HG03575 (cell line): ENCODE data around the gene FAP.

Experiments used
- ATAC-seq: cut with Tn5 transposase; IDR thresholded peaks from one replicate; pipeline ENCODE4 v1.9.1; 2021; ENCODE audit not compliant: unreplicated experiment, insufficient number of reproducible peaks, low FRiP score; ENCODE audit errors: extremely low read depth

The FAP gene, protein sequence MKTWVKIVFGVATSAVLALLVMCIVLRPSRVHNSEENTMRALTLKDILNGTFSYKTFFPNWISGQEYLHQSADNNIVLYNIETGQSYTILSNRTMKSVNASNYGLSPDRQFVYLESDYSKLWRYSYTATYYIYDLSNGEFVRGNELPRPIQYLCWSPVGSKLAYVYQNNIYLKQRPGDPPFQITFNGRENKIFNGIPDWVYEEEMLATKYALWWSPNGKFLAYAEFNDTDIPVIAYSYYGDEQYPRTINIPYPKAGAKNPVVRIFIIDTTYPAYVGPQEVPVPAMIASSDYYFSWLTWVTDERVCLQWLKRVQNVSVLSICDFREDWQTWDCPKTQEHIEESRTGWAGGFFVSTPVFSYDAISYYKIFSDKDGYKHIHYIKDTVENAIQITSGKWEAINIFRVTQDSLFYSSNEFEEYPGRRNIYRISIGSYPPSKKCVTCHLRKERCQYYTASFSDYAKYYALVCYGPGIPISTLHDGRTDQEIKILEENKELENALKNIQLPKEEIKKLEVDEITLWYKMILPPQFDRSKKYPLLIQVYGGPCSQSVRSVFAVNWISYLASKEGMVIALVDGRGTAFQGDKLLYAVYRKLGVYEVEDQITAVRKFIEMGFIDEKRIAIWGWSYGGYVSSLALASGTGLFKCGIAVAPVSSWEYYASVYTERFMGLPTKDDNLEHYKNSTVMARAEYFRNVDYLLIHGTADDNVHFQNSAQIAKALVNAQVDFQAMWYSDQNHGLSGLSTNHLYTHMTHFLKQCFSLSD

GRCh38 chr2:162243294-162243693 lies at the start of gene FAP:
Gene FAP (minus strand): TSS chr2:162243445. CDS start chr2:162243327, 118 bp downstream.
- no peak for ATAC-seq

GRCh38 chr2:162291748-162292147 lies 48.5 kb upstream of the FAP start:
- no peak for ATAC-seq

DNA sequence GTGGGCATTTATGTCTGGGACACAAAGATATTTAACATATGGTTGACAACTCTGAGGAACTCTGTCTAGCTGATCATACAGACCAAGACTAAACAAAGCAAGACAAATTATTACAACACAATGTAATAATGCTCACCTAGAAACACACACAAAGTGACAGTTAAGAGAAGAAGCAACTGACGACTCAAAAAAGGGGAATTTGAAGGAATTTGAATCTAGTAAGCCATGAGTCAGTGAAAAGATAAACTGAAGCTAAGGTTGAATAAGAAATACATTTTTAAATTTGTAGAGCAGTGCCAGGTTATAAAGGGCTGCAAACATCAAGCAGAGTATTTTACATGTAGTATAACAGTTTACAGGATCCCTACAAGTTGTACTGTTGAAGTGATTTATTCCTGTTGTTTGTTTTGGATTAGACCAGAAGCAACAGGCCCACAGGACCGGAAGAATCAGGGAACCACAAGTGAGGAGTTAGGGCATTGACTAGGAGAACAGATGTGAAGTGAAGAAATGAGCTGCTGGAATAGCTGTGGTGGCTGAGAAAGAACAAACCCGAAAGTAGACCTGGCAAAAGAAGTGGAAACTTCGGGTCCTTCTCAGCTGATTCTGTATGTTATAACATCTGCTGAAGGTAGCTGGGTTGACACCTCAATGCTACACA lies 39.6 kb upstream of the FAP start:
- ATAC-seq = no peak

- ATAC-seq = no peak
These were observed 37.4 kb upstream of the FAP start for GRCh38 chr2:162280654-162281053.

DNA sequence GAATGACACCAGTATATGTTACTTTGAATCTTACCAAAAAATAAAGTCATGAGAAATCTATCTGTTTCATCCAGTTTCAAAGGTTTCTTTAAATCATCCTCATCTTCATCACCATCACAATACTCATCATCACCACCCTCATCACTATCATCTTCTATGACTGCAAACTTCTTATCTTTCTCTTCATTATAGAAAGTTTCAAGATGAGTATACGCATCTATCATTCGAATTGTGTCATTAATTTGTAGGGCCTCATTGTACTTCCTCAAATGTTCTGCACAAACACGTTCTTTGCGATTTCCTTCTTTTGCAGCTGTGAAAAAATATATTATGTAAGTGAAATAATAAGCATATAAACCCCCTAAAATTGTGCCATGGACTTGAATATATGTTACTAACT lies 34.1 kb upstream of the FAP start:
- ATAC-seq = no peak

DNA sequence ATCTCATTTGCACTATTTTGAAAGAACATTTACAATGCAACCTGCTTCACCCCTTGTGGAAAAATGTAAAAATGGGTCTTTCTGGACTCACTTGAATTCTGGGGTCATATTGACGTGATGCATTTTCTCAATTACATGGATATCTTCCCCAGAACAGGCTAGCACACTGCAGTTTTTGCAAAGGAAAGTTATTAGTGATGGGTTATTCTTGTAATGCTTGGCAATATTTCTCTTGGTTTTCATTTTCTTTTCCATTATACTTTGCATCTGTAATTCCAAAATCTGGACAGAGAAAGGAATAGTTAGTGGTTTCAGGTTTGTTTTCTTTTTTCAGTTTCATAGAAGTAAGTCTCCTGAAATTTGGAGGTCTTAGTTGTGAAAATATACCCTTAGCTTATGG lies 24.8 kb upstream of the FAP start:
- ATAC-seq = no peak

- no peak for ATAC-seq
These were observed 24.3 kb upstream of the FAP start for GRCh38 chr2:162267496-162267895.

- no peak for ATAC-seq
These were observed 23.2 kb upstream of the FAP start for GRCh38 chr2:162266460-162266760.

DNA sequence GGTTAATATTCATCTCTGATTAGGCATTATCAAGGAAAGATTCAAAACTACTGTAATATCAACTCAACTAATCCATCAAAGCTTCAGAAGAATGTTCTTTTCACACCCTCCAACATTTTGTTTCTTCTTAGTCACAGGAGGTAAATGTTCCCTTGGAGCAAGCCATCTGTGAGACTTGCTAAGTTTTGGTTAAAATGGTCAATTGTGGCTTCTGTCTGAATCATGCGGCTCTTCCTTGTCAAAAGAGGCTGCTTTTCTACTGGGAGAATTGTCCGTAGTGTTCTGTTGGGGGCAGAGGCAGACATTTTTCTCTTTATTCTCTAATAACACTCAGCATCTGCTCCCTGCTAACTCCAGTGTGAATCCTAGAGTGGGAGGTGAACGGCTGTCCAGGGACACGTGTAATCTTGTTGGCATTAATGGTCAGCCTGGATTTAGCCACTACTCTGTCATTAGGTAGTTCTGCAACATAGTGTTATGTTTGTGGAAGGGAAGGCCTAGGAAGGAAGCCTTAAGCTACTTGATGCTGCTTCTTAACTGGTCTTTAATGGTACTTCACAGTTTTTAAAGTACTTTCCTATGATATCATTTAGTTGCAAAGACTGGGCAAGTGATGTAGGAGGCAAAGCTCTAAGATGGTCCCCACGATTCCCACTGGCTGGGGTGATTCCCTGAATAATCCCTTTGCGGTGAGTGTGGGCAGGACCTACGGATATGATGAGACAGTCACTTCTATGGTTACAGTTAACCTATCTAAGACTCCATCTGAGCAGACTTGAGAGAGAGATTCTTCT lies 22.6 kb upstream of the FAP start:
- ATAC-seq = no peak

- ATAC-seq = no peak
These were observed 18.0 kb upstream of the FAP start for GRCh38 chr2:162261032-162261945.

GRCh38 chr2:162258686-162259085 lies 15.4 kb upstream of the FAP start:
- no peak for ATAC-seq

- ATAC-seq = no peak
These were observed 14.9 kb upstream of the FAP start for GRCh38 chr2:162258169-162258568.

DNA sequence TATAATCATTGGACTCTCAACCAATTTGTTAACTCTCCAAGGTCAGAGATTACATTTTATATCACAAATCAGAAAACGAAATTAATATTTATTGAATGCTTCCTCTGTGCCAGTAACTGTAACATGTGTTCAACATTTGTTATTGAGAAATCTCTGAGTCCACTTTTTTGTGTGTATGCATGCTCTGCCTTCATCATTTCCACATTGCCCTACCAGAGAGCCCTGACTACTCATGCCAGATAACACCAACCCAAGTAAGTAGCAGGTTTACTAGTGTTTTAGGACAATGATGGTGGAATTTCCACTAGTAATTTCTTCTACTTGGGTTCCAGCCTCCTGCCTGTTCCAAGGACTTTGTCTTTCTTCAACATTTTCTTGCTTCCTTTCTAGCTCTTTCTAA lies 14.2 kb upstream of the FAP start:
- no peak for ATAC-seq

DNA sequence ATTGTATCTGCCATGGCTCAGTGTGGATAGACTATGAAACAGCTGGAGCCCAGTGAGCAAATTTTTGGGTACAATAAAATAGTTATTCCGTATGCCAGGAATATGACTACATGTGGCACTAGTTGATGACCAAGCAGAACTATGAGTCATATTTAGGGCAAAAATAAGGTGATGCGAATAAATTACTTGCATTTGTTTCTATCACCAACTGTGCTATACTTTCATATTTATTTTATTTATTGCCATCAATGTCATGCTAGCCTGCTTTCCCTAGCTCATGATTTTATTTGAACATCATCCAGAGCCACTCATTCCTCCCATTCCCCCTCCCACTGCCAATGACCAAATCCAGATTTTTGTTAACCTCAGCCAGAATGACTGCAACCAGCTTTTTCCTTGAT lies 13.3 kb upstream of the FAP start:
- ATAC-seq = no peak

DNA sequence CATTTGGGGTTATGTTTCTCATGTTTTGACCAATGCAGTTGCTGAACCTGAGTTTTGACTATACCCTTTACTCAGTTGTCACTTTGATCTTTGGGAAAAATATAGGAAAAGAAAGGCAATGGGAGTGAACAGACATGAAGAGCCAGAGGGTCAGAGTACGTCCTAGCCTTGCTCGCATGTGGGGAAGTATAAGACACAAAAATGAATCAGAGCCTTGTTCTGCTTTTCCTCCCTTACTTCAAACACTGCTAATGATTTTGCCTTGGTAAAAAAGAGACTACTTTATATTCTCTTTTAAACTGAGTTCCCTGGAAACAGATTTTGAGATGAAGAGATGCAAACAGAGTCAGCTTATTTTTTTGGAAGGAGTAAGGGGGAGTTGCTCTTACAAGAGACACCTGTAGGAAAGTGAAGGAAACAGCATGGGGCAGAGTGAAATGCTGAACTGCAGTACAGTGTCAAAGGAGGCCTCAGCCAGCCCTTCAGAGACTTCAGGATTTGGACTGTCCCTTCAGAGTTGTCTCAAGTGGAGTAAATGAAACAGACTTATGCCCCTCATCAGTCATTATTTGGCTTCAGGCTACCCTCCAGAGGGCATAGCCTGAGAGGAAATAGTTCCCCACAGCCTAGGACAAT lies 11.1 kb upstream of the FAP start:
- ATAC-seq = no peak

- no peak for ATAC-seq
These were observed 10.2 kb upstream of the FAP start for GRCh38 chr2:162253435-162253834.

GRCh38 chr2:162252153-162252552 lies 8.9 kb upstream of the FAP start:
- no peak for ATAC-seq

DNA sequence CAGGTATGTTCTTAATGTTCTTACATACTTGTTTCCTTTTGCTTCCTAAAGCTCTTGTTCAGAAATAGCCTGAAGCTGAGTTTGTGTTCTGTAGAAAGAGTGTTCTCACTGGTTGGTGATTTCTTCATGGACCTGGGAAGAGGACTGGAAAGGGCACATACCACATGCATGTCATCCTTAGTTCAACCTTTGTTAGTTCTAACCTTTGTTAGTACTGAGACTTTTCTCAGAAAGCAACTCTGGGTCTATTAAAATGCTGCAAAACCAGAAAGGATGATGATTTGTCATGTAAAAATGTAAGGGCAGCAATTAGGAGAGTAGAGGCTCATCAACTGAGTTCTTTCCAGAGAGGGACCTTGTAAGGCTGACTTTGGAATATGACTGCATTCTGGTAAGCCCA lies 2.5 kb upstream of the FAP start:
- ATAC-seq = no peak
